ENCODE results near the gene MPV17. TPM values are rescaled to one million over a fixed set of nuclear protein-coding genes. Genes with fewer than 3 reads are reported as not detected.
"Not testable (repeated sequence)": the region's sequence is repeated elsewhere in the genome, so short reads cannot be mapped to it uniquely, and the experiment has no call there.

Gene MPV17, protein sequence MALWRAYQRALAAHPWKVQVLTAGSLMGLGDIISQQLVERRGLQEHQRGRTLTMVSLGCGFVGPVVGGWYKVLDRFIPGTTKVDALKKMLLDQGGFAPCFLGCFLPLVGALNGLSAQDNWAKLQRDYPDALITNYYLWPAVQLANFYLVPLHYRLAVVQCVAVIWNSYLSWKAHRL
- 97.0 and 105 TPM in 2 replicates for total RNA-seq

DNA sequence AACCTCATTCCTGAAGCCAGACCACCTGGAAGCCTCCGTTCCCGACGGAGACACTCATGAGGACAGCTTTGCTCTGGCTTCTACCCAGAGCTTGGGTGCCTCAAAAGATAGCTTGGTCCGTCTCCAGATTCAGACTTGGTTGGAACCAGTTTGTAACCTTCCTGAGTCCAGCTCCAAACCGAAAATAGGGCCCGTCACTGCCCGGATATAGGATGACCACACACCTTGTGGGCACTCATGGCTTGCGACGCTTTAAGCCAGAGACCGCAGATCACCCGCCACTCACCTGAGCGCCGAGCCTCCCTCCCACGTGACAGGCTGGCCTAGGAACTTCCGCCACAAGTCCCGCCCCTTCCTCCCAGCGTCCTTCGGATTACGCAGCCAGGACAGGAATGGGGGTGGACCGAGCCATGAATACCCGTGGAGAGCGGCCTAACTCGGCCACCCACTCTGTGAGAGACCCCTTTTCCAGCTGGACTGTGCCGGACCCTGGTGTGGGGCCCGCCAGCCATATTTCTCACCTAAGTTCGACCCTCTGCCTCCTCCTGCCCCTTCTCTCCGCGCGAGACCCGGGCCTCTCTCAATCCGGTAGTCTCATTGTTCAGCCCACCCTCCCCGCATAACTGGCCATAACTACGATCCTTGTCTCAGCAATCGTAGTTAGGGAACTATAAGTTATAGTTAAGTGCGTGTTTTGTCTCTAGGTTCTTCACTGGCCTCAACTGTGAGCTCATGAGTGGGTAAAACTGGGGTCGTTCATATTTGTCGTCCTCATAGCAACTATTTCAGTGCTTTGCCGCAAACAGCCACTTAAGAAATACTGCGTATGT, at the start of gene MPV17:
Gene MPV17, minus strand, starts transcription at position 332 of the 830 bp plus-strand sequence. CDS start 580 bp downstream, outside the sequence.
- intact Hi-C loops (cut with micrococcal nuclease) = loop anchor here (1.0 to 2.0 kb wide), 18 partner anchors 20 to 820 kb away; partner anchors contain the start of genes AGBL5, ATRAID, CAD and CENPA

DNA sequence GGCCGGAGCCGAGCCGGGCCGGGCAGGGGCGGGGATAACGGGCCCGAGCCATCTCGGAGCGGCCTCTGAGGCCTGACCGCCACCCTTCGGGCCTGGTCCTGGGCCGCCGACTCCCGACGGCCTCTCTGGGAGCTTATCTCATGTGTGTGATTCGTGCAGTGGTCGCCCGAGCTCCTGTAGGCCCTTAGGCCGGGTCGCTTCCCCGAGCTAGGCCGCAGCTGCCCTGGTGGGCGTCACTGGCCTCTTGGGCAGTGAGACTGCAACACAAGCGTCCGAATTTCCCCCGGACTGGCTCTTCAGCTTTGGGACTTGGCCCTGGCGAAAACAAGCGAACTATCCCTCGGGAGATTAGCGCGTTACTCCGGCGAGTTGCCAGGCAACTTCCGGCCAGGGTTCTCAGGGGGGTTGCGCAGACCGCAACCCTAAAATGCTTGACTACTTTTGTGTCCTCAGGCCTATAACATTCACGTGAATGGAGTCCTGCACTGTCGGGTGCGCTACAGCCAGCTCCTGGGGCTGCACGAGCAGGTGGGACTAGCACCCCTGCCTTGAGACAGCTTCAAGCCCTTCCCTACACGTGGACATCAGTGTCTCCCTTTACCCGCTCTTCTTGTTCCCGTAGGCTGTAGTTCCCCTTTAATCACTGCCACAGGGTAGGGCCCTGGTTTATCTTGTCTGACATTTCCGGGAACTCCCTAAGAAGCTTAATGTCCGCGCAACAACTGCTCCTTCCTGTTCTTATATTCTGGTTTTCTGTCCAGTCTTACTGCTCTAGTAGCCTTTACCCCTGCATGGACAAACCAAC, 48.1 kb upstream of the MPV17 start:
- intact Hi-C loops (cut with micrococcal nuclease) = loop anchor here (1.0 to 5.0 kb wide), 18 partner anchors 9 to 1501 kb away; partner anchors contain the start of genes ATRAID, CAD, CCDC121 and GPN1

DNA sequence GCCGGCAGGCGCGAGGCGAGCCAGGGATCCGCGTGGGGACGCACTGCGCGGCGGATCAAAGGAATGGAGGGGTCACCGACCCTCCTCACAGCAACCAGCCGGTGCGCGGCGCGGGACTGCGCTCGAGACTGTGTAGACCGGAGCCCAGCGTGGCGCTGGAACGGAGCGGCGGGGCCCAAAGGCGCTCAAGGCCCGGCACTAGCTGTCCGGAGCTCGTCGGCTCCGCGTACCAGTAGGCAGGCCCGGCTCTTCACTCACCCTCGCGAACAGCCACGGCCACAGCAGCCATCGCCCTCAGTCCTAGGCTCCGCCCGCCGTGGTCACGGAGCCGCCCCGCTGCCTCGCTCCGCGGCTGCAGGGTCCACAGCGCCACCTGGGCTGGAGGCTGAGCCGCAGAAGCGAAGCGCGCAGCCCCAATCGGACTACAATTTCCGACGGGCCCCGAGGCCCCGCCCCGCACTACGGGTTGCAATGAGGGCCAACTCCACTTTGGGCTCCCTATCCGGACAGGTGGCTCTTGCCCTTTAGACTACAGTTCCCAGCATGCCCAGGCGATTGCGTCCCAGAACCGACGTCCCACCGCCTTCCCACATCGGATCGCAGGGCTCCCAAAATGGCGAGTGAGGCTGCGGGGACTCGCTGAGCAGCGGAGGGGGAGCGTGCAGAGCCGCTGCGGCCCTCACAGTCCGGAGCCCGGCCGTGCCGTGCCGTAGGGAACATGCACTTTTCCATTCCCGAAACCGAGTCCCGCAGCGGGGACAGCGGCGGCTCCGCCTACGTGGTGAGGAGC, 47.3 kb upstream of the MPV17 start, which contains the start of the genes EIF2B4 and SNX17:
Gene EIF2B4, minus strand, starts transcription at position 313 of the 790 bp plus-strand sequence. Its CDS starts 24 bp downstream, at position 289.
Gene SNX17, plus strand, starts transcription at position 591 of the 790 bp plus-strand sequence. Its CDS starts 128 bp downstream, at position 719.
- intact Hi-C loops (cut with micrococcal nuclease) = loop anchor here (1.0 to 5.0 kb wide), 18 partner anchors 10 to 1502 kb away; partner anchors contain the start of genes ATRAID, CAD, CCDC121 and GPN1

DNA sequence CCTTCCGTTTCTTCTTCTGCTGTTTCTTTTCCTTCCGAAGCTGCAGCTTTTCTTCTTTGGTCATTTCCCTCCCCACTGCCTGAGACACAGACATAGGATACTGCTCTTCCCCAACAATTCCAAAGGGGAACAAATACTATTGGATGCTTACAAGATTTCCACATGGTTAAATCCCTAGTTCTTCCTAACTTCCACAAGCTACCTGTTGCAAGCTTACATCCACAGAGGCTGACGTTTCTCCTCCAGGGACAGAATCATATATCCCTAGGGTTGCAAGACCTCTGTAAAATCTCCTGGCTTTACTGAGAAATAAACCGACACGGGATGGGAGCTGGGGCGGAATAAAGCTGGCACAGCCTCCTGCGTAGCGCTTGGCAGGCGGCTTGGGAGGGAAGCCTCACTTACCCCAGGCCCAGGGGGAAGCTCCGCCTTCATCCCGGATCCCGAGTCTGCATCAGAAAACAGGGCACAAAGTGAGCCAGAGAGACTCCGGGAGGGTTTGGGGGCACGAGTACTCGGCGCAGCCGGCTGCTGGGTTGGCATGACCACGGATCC, 46.7 kb upstream of the MPV17 start:
- intact Hi-C loops (cut with micrococcal nuclease) = loop anchor here (1.0 to 5.0 kb wide), 18 partner anchors 11 to 1503 kb away; partner anchors contain the start of genes ATRAID, CAD, CCDC121 and GPN1

DNA sequence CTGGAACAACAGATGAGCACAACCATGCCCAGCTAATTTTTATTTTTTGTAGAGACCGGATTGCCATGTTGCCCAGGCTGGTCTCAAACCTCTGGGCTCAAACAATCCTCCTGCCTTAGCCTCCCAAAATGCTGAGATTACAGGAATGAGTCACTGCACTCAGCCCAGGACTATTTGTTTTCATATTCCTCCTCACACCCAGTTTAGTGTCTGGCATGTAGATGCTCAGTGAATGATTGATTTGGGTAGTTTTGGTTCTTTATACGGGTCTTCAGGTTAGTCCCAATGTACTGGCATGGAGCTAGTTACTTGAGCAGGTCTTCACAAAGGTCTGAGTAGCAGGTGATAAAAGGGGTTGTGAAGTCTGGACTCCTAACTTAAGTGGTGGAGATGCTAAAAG, 41.0 kb upstream of the MPV17 start:
- intact Hi-C loops (cut with micrococcal nuclease) = no loop called here

DNA sequence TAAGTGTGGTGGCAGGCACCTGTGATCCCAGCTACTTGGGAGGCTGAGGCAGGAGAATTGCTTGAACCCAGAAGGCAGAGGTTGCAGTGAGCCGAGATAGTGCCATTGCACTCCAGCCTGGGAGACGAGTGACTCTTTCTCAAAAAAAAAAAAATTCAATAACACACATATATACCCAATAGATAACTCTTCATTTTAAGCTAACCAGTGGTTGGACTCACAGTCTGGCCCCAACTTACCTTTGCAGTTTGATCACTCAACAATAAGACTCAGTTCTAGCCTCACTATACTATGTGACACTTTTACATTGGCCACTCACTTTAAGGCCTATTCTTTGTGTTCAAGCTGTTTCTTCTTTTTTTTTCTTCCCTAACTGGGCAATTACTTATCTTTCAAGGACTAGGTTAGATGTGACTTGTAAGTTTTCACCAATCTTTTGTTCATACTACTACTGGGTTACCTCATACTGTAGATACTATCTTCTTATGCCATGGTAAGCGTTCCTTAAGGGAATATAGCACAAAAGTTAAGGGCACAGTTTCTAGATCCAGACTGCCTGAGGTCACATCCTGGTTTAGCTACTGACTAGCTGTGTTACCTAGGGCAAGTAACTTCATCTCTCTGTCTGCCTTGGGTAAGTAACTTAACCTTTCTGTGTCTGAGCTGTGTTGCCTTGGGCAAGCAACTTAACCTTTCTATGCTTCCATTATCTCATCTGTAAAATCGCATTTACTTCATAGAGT, 40.0 kb upstream of the MPV17 start:
- intact Hi-C loops (cut with micrococcal nuclease) = no loop called here

DNA sequence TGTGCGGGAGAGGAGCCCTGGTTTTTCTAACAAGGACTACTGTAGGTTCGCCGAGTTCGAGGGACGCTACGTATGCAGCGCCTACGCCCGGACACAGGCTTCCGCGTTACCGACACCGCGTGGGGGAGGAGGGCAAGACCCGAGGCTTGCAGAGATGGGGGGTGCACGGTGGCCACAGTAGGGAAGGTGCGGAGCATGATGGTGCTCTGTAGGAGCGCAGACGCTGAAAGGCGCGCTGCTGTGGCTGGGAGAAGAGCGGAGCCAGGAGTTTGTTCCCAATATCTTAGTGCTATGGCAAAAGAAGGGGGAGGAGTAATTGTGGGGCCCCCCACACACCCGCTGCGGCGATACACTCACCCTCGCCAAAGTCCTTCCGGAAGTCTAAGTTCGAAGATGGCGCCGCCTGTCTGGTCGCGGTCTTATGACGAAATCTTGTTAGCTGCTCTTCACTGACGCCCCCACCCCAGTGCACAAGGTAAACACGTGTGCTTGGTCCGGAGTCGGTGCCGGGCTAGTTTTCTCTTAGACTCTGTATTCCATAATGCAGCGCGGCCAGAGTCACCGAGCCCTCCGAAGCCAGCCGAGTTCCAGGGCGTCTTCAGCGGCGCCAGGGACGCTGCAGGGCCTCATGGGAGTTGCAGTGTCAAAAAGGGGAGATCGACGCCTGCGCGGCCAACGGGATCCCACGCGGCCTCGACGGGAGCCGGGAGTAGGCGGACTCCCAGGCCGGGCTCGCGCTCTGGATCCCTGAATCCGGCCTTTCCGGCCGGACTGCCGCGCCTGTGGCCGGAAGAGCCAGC, 33.7 kb upstream of the MPV17 start, which contains the start of gene GTF3C2:
Gene GTF3C2, minus strand, starts transcription at position 383 of the 800 bp plus-strand sequence. CDS start 13,210 bp downstream, outside the sequence.
- intact Hi-C loops (cut with micrococcal nuclease) = loop anchor here (1.0 to 5.0 kb wide), 16 partner anchors 14 to 572 kb away; partner anchors contain the start of genes AGBL5, ATRAID, CAD and CCDC121

DNA sequence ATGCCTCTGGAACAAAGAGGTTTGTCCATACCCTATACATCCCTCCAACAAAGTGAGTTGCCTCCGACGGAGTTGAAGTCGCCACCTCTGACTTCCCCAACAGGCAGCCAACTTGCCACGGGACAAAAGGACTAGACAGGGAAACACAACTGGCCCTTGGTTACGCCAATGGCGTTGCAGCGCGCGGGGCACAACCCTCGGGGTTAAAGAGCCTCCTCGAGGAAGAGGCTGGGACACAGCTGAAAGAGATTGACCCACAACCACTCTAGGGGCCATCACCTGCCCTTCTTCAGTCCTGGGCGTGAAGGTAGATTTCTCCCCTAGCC, 33.1 kb upstream of the MPV17 start:
- intact Hi-C loops (cut with micrococcal nuclease) = loop anchor here (1.0 to 5.0 kb wide), 16 partner anchors 14 to 571 kb away; partner anchors contain the start of genes AGBL5, ATRAID, CAD and CCDC121

DNA sequence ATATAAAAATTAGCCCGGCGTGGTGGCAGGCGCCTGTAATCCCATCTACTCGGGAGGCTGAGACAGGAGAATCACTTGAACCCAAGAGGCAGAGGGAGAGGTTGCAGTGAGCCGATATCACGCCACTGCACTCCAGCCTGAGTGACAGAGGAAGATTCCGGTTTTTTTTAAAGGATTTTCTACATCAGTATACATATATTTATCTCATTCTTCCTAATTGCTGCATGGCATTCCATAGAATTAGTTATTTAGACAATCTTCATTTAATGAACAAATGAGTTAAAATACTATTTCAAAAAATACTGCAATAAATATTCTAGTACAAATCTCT, 31.7 kb upstream of the MPV17 start:
- intact Hi-C loops (cut with micrococcal nuclease) = no loop called here

DNA sequence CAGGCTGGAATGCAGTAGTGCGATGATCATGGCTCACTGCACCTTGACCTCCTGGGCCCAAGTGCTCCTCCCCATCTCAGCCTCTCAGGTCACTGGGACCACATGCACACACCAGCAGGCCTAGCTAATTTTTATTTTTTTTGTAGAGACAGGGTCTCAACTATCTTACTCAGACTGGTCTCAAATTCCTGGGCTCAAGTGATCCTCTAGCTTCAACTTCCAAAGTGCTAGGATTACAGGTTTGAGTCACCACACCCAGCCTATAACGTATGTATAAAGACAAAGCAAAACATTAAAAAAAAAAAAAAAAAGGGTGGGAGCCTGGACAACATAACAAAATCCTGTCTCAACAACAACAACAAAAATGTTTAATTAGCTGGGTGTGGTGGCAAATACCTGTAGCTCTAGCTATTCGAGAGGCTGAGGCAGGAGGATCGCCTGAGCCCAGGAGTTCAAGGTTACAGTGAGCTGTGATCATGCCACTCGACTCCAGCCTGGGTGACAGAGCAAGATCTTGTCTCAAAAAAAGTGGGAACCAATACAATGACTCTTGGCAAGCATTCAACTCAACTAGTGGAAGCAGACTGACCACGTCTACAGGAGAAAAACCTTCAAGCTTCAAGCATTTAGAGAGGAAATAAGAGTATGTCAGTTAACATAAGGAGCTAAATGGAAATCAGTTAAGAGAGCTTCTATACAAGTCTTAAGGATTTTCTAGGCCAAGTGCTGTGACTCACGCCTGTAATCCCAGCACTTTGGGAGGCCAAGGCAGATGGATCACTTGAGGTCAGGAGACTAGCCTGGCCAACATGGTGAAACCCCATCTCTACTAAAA, 31.1 kb upstream of the MPV17 start:
- intact Hi-C loops (cut with micrococcal nuclease) = no loop called here

DNA sequence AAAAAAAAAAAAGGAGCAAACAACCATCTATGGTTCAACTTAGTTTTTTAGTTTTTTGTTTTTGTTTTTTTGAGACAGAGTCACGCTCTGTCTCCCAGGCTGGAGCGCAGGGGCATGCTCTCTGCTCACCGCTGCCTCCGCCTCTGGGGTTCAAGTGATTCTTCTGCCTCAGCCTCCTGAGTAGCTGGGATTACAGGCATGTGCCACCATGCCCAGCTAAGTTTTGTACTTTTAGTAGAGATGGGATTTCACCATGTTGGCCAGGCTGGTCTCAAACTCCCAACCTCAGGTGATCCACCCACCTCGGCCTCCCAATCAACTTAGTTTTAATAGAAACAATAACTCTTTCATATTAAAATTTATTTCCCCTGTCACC, 30.5 kb upstream of the MPV17 start:
- intact Hi-C loops (cut with micrococcal nuclease) = not testable (repeated sequence)

DNA sequence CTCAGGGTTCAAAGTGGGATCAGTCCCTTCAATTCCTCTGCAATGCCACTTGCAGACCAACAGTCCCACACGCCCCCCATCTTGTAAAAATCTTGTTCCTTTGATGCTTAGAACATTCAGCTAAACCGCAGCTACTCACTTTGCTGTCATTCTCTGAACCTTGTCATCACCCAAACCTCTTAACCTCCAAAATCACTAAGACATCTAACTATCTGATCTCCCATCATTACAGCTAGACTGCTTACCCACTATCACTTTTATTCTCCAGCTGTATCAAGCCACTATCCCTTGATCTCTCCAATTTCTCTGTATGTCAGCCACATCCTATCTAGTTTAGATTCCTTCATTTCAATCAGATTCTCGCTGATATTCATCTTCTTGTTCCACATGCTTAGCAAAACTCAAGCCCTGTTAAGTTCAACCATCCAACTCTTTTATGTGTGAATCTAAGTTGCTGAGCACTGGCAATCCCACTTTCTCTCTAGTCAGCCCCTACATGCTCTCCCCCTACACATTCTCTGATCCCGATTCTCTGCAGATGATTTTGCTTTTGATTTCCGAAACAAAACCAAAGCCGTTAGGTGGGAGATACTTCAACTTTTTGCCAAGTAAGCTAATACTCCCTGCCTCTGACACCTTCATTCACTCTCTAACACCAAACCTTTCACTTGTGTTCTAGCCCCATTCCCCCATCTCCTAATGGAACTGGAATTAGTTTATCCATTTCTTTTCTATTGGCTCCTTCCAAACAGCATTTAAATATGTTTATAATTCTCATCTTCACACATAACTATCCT, 29.1 kb upstream of the MPV17 start:
- intact Hi-C loops (cut with micrococcal nuclease) = loop anchor here (1.0 kb wide), 1 partner anchor 140 kb away; the partner anchor contains the start of genes ATRAID and SLC5A6

DNA sequence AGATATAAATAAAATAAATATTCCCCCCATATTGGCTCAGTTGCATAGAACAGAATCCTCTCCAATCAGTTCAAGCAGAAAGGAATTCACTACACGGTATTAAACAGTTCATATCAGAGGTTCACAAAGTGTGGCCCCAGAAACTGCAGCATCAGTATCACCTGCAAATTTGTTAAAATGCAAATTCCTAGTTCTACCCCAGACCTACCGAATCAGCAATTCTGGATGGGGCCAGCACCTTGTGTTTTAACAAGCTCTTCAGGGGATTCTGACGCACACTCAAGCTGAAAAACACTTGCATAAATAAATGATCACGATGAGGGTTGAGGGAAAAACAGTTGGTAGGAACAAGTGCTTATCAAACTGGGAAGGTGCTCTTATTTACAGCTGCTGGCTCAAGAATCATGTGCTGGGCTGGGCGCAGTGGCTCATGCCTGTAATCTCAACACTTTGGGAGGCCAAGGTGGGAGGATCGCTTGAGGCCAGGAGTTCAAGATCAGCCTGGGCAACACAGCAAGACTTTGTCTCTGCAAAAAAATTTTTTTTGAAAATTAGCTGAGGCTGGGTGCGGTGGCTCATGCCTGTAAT, 27.3 kb upstream of the MPV17 start:
- intact Hi-C loops (cut with micrococcal nuclease) = no loop called here

DNA sequence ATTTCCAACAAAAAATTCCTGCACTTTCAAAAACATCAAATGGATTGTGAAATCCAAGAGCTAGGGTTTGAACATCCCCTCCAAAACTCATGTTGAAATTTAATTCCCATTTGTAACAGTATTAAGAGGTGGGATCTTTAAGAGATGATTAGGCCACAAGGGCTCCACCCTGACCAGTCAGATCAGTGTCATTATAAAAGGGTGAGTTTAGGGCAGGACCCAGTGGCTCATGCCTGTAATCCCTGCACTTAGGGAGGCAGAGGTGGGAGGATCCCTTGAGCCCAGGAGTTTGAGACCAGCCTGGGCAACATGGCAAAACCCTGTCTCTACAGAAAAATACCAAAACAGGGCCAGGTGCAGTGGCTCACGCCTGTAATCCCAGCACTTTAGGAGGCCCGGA, 24.7 kb upstream of the MPV17 start:
- intact Hi-C loops (cut with micrococcal nuclease) = no loop called here

DNA sequence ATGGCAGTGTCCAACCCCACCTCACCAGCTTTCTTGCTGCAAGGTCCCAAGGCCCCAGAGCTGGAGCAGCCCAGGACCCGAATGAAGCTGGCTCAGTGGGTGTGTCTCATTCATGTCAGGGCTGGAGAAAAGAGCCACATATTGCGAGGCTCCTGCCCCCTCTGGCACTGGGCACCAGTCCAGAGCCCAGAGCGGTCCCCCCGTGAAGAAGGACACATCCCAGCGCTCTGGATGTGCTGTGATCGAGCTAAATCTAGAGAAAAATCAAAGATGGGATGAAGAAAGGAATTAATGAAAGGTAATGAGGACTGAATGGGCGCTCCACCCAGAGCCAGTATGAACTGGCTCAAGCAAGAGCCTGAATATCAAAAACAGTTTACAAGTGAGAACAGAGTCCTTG, 13.3 kb upstream of the MPV17 start:
- intact Hi-C loops (cut with micrococcal nuclease) = no loop called here

DNA sequence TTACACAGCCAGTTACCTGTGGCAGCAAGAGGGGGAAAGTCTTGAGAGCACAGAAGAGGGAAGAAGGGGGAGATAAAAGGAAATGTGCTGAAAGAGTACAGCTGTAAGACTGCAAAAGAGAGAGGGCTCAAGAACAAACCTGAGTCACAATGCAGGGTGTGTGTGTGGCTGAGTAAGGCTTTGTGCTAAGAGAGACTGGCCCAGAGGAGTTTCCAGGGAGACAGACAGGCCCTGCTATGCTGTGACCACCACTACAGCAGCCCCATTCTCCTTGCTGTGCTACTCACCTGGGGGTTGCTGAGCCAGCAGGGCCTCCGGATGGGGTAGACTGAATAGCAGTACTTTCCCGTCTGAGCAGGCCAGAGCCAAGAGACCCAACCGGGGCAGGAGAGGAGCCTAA, 12.4 kb upstream of the MPV17 start:
- intact Hi-C loops (cut with micrococcal nuclease) = no loop called here
